OCI-LY3 (cell line): ENCODE results near the gene S100B.

Experiments used
- H2AFZ ChIP-seq: fragments of 200-600, 300-600 bp; shearing (Covaris generic); 2 replicates; pipeline ENCODE4 v1.6.0; 2014; ENCODE audit warnings: antibody characterized with exemption, low read depth, low read length
- H3K27ac ChIP-seq: fragments of 200-600, 300-600 bp; sonication (generic); 2 replicates; pipeline ENCODE4 v1.5.1; 2014; ENCODE audit warnings: mild to moderate bottlenecking, low read length, moderate library complexity, mixed read lengths
- H3K27me3 ChIP-seq: fragments of 200-600, 300-600 bp; sonication (generic); 2 replicates; pipeline ENCODE4 v1.6.1; 2014; ENCODE audit warnings: low read depth, low read length, mixed read lengths
- H3K36me3 ChIP-seq: fragments of 200-600, 300-600 bp; sonication (generic); replicated peaks from 2 replicates; pipeline ENCODE3; 2014; ENCODE audit warnings: low read depth, low read length, mixed read lengths
- H3K4me1 ChIP-seq: fragments of 300-600, 200-600 bp; sonication (generic); 2 replicates; pipeline ENCODE4 v1.6.1; 2014; ENCODE audit warnings: low read length, mixed read lengths
- H3K4me2 ChIP-seq: fragments of 200-600, 300-600 bp; sonication (generic); 2 replicates; pipeline ENCODE4 v1.6.1; 2014; ENCODE audit warnings: low read length, mixed read lengths
- H3K4me3 ChIP-seq: fragments of 300-600, 200-600 bp; sonication (generic); 2 replicates; pipeline ENCODE4 v1.5.1; 2014; ENCODE audit warnings: antibody characterized with exemption, mild to moderate bottlenecking, low read length, moderate library complexity
- H3K79me2 ChIP-seq: fragments of 300-600, 200-600 bp; shearing (Covaris generic); 2 replicates; pipeline ENCODE4 v1.6.1; 2014; ENCODE audit warnings: mild to moderate bottlenecking, low read length, mixed read lengths
- H3K9ac ChIP-seq: fragments of 300-600, 200-600 bp; shearing (Covaris generic); 2 replicates; pipeline ENCODE4 v1.6.0; 2014; ENCODE audit warnings: mild to moderate bottlenecking, low read length, moderate library complexity
- H3K9me3 ChIP-seq: fragments of 200-600, 300-600 bp; shearing (Covaris generic); 2 replicates; pipeline ENCODE4 v1.6.1; 2014; ENCODE audit warnings: low read length, mixed read lengths; ENCODE audit not compliant: insufficient read depth
- H4K20me1 ChIP-seq: fragments of 200-600, 300-600 bp; sonication (generic); 2 replicates; pipeline ENCODE4 v1.6.1; 2016; ENCODE audit warnings: low read length, mixed read lengths; ENCODE audit not compliant: insufficient read depth
- CTCF ChIP-seq: fragments of 200-600, 300-600 bp; sonication (generic); IDR thresholded peaks from 2 replicates; pipeline ENCODE4 v1.5.1; 2014; ENCODE audit warnings: antibody characterized with exemption, low read length, low read depth
- EZH2phosphoT487 ChIP-seq: fragments of 200-600 bp; shearing (Covaris generic); IDR thresholded peaks from 2 replicates; pipeline ENCODE4 v1.6.1; 2018; ENCODE audit warnings: antibody characterized with exemption, mixed run types, low read depth

Gene S100B

GRCh38 chr21:46568562-46568961 is 36.3 kb downstream of the S100B start:
- Histone ChIP-seq H3K4me2 (no peak overlapping the region), H3K27ac (no peak overlapping the region), H3K4me1 (peaks cover 12% of the 10 kb centered on the region), H3K79me2 (no peaks in the 10 kb centered on the region), H4K20me1 (no peaks in the 10 kb centered on the region), H3K9me3 (no peaks in the 10 kb centered on the region), H2AFZ (no peak overlapping the region), H3K36me3 (peaks cover 22% of the 10 kb centered on the region), H3K4me3 (no peak overlapping the region), H3K9ac (no peak overlapping the region), H3K27me3 (no peaks in the 10 kb centered on the region)
- TF ChIP-seq EZH2phosphoT487 (no peak), CTCF (no peak)

GRCh38 chr21:46567348-46567747 is 37.5 kb downstream of the S100B start:
- Histone ChIP-seq H3K9me3 (no peaks in the 10 kb centered on the region), H3K4me3 (no peak overlapping the region), H3K36me3 (peaks cover 17% of the 10 kb centered on the region)

GRCh38 chr21:46564391-46564790 is 40.5 kb downstream of the S100B start:
- H3K9me3 ChIP-seq, result no peaks in the 10 kb centered on the region
- no peak overlapping the region for H2AFZ ChIP-seq
- H3K4me3 ChIP-seq, result no peak overlapping the region
- H4K20me1 ChIP-seq, result no peaks in the 10 kb centered on the region
- no peaks in the 10 kb centered on the region for H3K79me2 ChIP-seq
- H3K4me2 ChIP-seq, result no peak overlapping the region
- H3K4me1 ChIP-seq, result no peaks in the 10 kb centered on the region
- no peaks in the 10 kb centered on the region for H3K27me3 ChIP-seq
- TF ChIP-seq EZH2phosphoT487 (no peak), CTCF (no peak)
- no peak overlapping the region for H3K9ac ChIP-seq
- peaks cover 8% of the 10 kb centered on the region for H3K36me3 ChIP-seq
- H3K27ac ChIP-seq, result no peak overlapping the region

More at GRCh38 chr21:46567348-46567747, 37.5 kb downstream of the S100B start:
- no peak overlapping the region for H3K4me2 ChIP-seq
- no peaks in the 10 kb centered on the region for H3K79me2 ChIP-seq
- no peaks in the 10 kb centered on the region for H3K27me3 ChIP-seq
- no peak overlapping the region for H3K9ac ChIP-seq
- H3K27ac ChIP-seq, result no peak overlapping the region
- H2AFZ ChIP-seq, result no peak overlapping the region
- TF ChIP-seq EZH2phosphoT487 (no peak), CTCF (no peak)
- H4K20me1 ChIP-seq, result no peaks in the 10 kb centered on the region
- peaks cover 2% of the 10 kb centered on the region for H3K4me1 ChIP-seq

GRCh38 chr21:46562964-46563607 is 41.8 kb downstream of the S100B start:
- Histone ChIP-seq H3K4me1 (no peaks in the 10 kb centered on the region), H3K27me3 (no peaks in the 10 kb centered on the region), H3K9me3 (no peaks in the 10 kb centered on the region), H3K9ac (no peak overlapping the region), H3K79me2 (no peaks in the 10 kb centered on the region), H3K4me3 (no peak overlapping the region), H4K20me1 (no peaks in the 10 kb centered on the region), H3K27ac (no peak overlapping the region), H2AFZ (no peak overlapping the region), H3K36me3 (peaks cover 4% of the 10 kb centered on the region), H3K4me2 (no peak overlapping the region)
- TF ChIP-seq CTCF (no peak), EZH2phosphoT487 (no peak)
